GM12878 (cell line): ENCODE data around the gene CCDC82. TPM values are rescaled to one million over a fixed set of nuclear protein-coding genes. Genes with fewer than 3 reads are reported as not detected.

Experiments used
- ATAC-seq: fragments of 200-7000 bp; cut with Tn5 transposase; 3 replicates; pipeline ENCODE4 v1.9.1; 2020; ENCODE audit warnings: mild to moderate bottlenecking, moderate library complexity
- BruUV-seq: library from RNA; stranded (reverse); fragments of 400-500 nt; replicated peaks from 2 replicates; lab custom pipeline; 2021; lab: Mats Ljungman, UMichigan
- CTCF ChIA-PET: fragments of 300-600 bp; sonication (Branson Sonifier 250); formaldehyde crosslinking; extraction: SDS; loops from one replicate; lab custom pipeline; 2021; ENCODE audit warnings: inconsistent platforms; lab: Yijun Ruan, JAX
- POLR2A ChIA-PET: fragments of 350-600 bp; formaldehyde crosslinking; extraction: SDS; loops from one replicate; lab custom pipeline; 2021; ENCODE audit warnings: inconsistent platforms; lab: Charles Lee
- RAD21 ChIA-PET: fragments of 300-600 bp; sonication (Branson Sonifier 250); formaldehyde crosslinking; loops from one replicate; lab custom pipeline; 2023; ENCODE audit warnings: antibody characterized with exemption; ENCODE audit not compliant: unreplicated experiment; lab: Charles Lee
- SMC1A ChIA-PET: fragments of 300-600 bp; sonication (Branson Sonifier 250); formaldehyde crosslinking; loops from one replicate; lab custom pipeline; 2023; ENCODE audit not compliant: unreplicated experiment, uncharacterized antibody; lab: Charles Lee
- DNase-seq: peaks from one replicate; pipeline ENCODE4 v3.0.0-alpha.2; 2011; ENCODE audit warnings: low read depth, low spot score
- FAIRE-seq: peaks from 3 replicates; lab custom pipeline; 2011; peaks lifted over from hg19 to GRCh38; lab: Jason Lieb, UNC
- H2AFZ ChIP-seq: 2 replicates; pipeline ENCODE4 v1.6.0; 2011; ENCODE audit warnings: low read depth, low read length, control low read depth; ENCODE audit not compliant: control insufficient read depth
- H3K27ac ChIP-seq: 2 replicates; pipeline ENCODE4 v1.5.1; 2011; ENCODE audit warnings: control low read depth; ENCODE audit not compliant: control insufficient read depth, insufficient read depth
- H3K27me3 ChIP-seq, 2 experiments: replicated peaks in 1 of 2; 2 replicates each; pipeline versions ENCODE4 v1.6.0 to v1.6.1; 2011; ENCODE audit warnings: low read length in 1 of 2; ENCODE audit not compliant: control insufficient read depth in 2 of 2, insufficient read depth in 2 of 2
- H3K36me3 ChIP-seq, 2 experiments: 2 replicates each; pipeline ENCODE4 v1.5.1; 2011; ENCODE audit warnings: low read length in 1 of 2; ENCODE audit not compliant: control insufficient read depth in 2 of 2, insufficient read depth in 2 of 2
- H3K4me1 ChIP-seq: 2 replicates; pipeline ENCODE4 v1.6.1; 2011; ENCODE audit warnings: mild to moderate bottlenecking, low read length, moderate library complexity, mixed read lengths; ENCODE audit not compliant: control insufficient read depth, insufficient read depth
- H3K4me2 ChIP-seq: 2 replicates; pipeline ENCODE4 v1.6.0; 2011; ENCODE audit warnings: control low read depth; ENCODE audit not compliant: control insufficient read depth, insufficient read depth
- H3K4me3 ChIP-seq: fragments of 200-600 bp; sonication (generic); 2 replicates; pipeline ENCODE4 v1.5.1; 2016
- H3K79me2 ChIP-seq: 2 replicates; pipeline ENCODE4 v1.6.0; 2011; ENCODE audit warnings: low read length; ENCODE audit not compliant: control insufficient read depth, insufficient read depth
- H3K9ac ChIP-seq: 2 replicates; pipeline ENCODE4 v1.8.0; 2011; ENCODE audit warnings: low read length, control low read depth, mixed read lengths; ENCODE audit not compliant: control insufficient read depth, insufficient read depth
- H3K9me3 ChIP-seq: replicated peaks from 3 replicates; pipeline ENCODE4 v1.5.1; 2011; ENCODE audit warnings: mild to moderate bottlenecking, low read length; ENCODE audit not compliant: control insufficient read depth, insufficient read depth
- H4K20me1 ChIP-seq: 2 replicates; pipeline ENCODE4 v1.6.0; 2011; ENCODE audit not compliant: control insufficient read depth, insufficient read depth
- NKRF ChIP-seq: fragments of 450-650 bp; conservative IDR thresholded peaks from 2 replicates; pipeline ENCODE4 v1.6.1; 2017; ENCODE audit warnings: mild to moderate bottlenecking, moderate library complexity
- TCF7 ChIP-seq: IDR thresholded peaks from 2 replicates; pipeline ENCODE4 v1.6.1; 2014; ENCODE audit warnings: antibody characterized with exemption, borderline replicate concordance
- WGBS: methylation state at CpG from one replicate; pipeline ENCODE4 v1.1.6; 2016; ENCODE audit warnings: low lambda C conversion rate; ENCODE audit not compliant: insufficient replicate concordance, insufficient coverage; ENCODE audit errors: missing lambda C conversion rate; 5-methylcytosine and 5-hydroxymethylcytosine counted together
- in situ Hi-C: fragments of 300-500 bp; cut with MboI; formaldehyde crosslinking; loops from 9 replicates; pipeline ENCODE4 v1.14.3; 2018; ENCODE audit warnings: mixed read lengths
- intact Hi-C: fragments of 100-400 bp; cut with micrococcal nuclease; formaldehyde crosslinking; loops from one replicate; pipeline ENCODE4 v1.14.2; 2022; ENCODE audit not compliant: unreplicated experiment
- polyA plus RNA-seq, 11 experiments: library from polyadenylated mRNA; depleted of rRNA in 4 of 11; unstranded in 6 of 11; stranded (reverse) in 5 of 11; fragments of >200 nt; fragmentation: Nextera tagmentation in 4 of 11; fragmentation: Illumina TruSeq in 1 of 11; extraction: Ambion mirVana in 4 of 11; extraction: Trizol in 1 of 11; gene quantifications; 1 replicate in 1 of 11; 2 replicates in 10 of 11; pipeline versions ENCODE4 v1.2.1 to v1.2.3, GENCODE V29; 2011 to 2016; ENCODE audit warnings: inconsistent platforms in 2 of 11, missing spikeins in 2 of 11, low read depth in 1 of 11
- total RNA-seq, 4 experiments: library from RNA; depleted of rRNA in 3 of 4; stranded (reverse); fragments of >200 nt in 3 of 4; fragmentation: Illumina TruSeq in 1 of 4; extraction: Trizol in 1 of 4; gene quantifications; 2 replicates each; pipeline versions ENCODE4 v1.2.1 to v1.2.3, GENCODE V29; 2013 to 2021
- TF ChIP-seq, protein P1 (sequence below): IDR thresholded peaks from 2 replicates; pipeline ENCODE4 v1.6.1; 2012; ENCODE audit warnings: low read depth, low read length, improper control_type of control experiment
- TF ChIP-seq, protein P2 (sequence below): fragments of 450-650 bp; formaldehyde crosslinking; IDR thresholded peaks from 2 replicates; pipeline ENCODE4 v1.4.0; 2020; ENCODE audit warnings: mild to moderate bottlenecking, moderate library complexity

The CCDC82 gene
- total and polyA plus RNA-seq, 10 of the 15 experiments (the other 5 are each of a cell fraction or from before 2014, with no cell fraction given), result 15.2 to 62.4 (median 28.8) TPM

DNA sequence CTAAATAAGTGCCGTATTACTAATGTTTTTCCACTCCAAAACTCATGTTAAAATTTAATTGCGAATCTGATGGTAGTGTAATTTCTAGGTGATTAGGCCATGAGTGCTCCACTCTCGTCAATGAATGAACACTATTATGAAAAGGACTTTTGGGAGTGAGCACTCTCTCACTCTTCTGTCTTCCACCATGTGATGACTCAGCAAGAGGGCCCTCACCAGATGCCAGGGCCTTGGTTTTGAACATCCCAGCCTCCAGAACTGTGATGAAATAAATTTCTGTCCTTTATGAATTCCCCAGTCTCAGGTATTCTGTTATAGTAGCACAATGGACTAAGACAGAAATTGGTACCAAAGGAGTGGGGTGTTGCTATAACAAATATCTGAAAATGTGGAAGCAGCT, 8.2 kb upstream of the CCDC82 start (continued):
- TF ChIP-seq, protein P1, sequence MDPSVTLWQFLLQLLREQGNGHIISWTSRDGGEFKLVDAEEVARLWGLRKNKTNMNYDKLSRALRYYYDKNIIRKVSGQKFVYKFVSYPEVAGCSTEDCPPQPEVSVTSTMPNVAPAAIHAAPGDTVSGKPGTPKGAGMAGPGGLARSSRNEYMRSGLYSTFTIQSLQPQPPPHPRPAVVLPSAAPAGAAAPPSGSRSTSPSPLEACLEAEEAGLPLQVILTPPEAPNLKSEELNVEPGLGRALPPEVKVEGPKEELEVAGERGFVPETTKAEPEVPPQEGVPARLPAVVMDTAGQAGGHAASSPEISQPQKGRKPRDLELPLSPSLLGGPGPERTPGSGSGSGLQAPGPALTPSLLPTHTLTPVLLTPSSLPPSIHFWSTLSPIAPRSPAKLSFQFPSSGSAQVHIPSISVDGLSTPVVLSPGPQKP, result no peak
- no peak for TF ChIP-seq TCF7

DNA sequence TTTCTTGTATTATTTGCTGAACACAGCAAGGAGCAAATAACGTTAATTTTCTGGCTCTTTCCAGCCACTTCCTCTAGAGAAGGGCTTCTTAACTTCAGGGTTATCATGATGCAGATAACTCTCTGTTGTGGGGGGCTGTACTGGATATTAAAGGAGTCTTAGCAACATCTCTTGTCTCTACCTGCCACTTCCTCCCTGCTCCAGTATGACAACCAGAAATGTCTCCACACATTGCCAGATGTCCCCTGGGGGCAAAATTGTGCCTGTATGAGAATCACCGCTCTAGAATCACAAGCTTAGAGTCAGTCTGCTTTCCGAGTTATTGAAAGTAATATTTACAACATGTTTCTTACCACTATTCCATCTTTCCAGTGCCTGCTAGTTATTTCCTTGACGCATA, 6.9 kb upstream of the CCDC82 start:
- Histone ChIP-seq H3K27ac (no peak overlapping the region), H3K27me3 (no peaks in the 10 kb centered on the region), H3K4me1 (no peaks in the 10 kb centered on the region), H3K36me3 (no peaks in the 10 kb centered on the region), H2AFZ (no peak overlapping the region), H3K9ac (no peak overlapping the region), H4K20me1 (no peaks in the 10 kb centered on the region), H3K9me3 (no peaks in the 10 kb centered on the region; the same call in 2 of the 3 replicates), H3K4me2 (no peak overlapping the region), H3K4me3 (no peak overlapping the region), H3K79me2 (peaks cover 13% of the 10 kb centered on the region)
- ATAC-seq (no peak), DNase-seq (no peak), FAIRE-seq (no peak)
- ChIA-PET CTCF (interaction anchor here (1.0 to 5.4 kb wide), 5 partner anchors 9 to 561 kb away, joined by 3 to 101 read pairs (median 4); no protein-coding TSS in a partner anchor), POLR2A (interaction anchor here (1.1 kb wide), 1 partner anchor 12 kb away, joined by 3 read pairs; no protein-coding TSS in a partner anchor), SMC1A (interaction anchor here (0.9 to 1.7 kb wide), 7 partner anchors 9 to 564 kb away, joined by 3 to 7 read pairs (median 4); no protein-coding TSS in a partner anchor), RAD21 (interaction anchor here (0.9 kb wide), 1 partner anchor 560 kb away, joined by 5 read pairs; no protein-coding TSS in a partner anchor)
- BruUV-seq, result no TSS peak
- TF ChIP-seq, protein P2, sequence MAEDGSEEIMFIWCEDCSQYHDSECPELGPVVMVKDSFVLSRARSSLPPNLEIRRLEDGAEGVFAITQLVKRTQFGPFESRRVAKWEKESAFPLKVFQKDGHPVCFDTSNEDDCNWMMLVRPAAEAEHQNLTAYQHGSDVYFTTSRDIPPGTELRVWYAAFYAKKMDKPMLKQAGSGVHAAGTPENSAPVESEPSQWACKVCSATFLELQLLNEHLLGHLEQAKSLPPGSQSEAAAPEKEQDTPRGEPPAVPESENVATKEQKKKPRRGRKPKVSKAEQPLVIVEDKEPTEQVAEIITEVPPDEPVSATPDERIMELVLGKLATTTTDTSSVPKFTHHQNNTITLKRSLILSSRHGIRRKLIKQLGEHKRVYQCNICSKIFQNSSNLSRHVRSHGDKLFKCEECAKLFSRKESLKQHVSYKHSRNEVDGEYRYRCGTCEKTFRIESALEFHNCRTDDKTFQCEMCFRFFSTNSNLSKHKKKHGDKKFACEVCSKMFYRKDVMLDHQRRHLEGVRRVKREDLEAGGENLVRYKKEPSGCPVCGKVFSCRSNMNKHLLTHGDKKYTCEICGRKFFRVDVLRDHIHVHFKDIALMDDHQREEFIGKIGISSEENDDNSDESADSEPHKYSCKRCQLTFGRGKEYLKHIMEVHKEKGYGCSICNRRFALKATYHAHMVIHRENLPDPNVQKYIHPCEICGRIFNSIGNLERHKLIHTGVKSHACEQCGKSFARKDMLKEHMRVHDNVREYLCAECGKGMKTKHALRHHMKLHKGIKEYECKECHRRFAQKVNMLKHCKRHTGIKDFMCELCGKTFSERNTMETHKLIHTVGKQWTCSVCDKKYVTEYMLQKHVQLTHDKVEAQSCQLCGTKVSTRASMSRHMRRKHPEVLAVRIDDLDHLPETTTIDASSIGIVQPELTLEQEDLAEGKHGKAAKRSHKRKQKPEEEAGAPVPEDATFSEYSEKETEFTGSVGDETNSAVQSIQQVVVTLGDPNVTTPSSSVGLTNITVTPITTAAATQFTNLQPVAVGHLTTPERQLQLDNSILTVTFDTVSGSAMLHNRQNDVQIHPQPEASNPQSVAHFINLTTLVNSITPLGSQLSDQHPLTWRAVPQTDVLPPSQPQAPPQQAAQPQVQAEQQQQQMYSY (CRISPR knock-in tag), result no peak
- no peak for TF ChIP-seq NKRF
- intact Hi-C loops (no loop called here), in situ Hi-C loops (no loop called here)
- 57% methylated on average over 4 of the region's 4 CpGs for WGBS
